ENCODE data around the gene NAA60. TPM values are rescaled to one million over a fixed set of nuclear protein-coding genes. Genes with fewer than 3 reads are reported as not detected.
A peak's percentile ranks its signal among the peaks of the same experiment; 100 is the strongest.
"Not testable (repeated sequence)": the region's sequence is repeated elsewhere in the genome, so short reads cannot be mapped to it uniquely, and the experiment has no call there.

NAA60 gene
- total and polyA plus RNA-seq, 7 experiments from 2014 or later = 38.7 to 63.7 (median 55.3) TPM

- Histone ChIP-seq H3K4me1 (ENCODE audit: control insufficient read depth in 2 of 2, insufficient read depth in 2 of 2, low read length in 2 of 2) (peaks cover 0 to 3% of the 10 kb centered on the region in 2 donors), H3K4me3 (ENCODE audit: low read length) (no peak overlapping the region), H3K27ac (ENCODE audit: low read depth, low read length) (no peak overlapping the region), H3K36me3 (ENCODE audit: control insufficient read depth in 2 of 3, insufficient read depth in 3 of 3, low read length in 3 of 3) (peaks cover 0 to 25% (median 0%) of the 10 kb centered on the region in 3 experiments), H3K27me3 (ENCODE audit: control insufficient read depth in 2 of 2, insufficient read depth in 2 of 2, low read length in 2 of 2) (no peaks in the 10 kb centered on the region), H3K9me3 (ENCODE audit: control insufficient read depth in 2 of 3, low read length in 3 of 3) (no peaks in the 10 kb centered on the region)
- ChIA-PET POLR2A (interaction anchor here (0.7 to 1.2 kb wide), 2 partner anchors 71 to 81 kb away, joined by 3 to 5 read pairs; partner anchors contain the start of genes ZNF174 and ZSCAN32), CTCF (no interaction called here)
- intact Hi-C loops (cut with micrococcal nuclease) = no loop called here
- H3K27me3 Mint-ChIP-seq = no peaks in the 10 kb centered on the region
- peaks cover 19 to 63% (median 48%) of the 10 kb centered on the region in 7 donors for H3K4me1 Mint-ChIP-seq
- H3K36me3 Mint-ChIP-seq = peaks cover 5 to 24% (median 10%) of the 10 kb centered on the region in 5 donors
- no peak for ATAC-seq
- no peak for DNase-seq
- H3K9me3 Mint-ChIP-seq = no peaks in the 10 kb centered on the region
- H3K4me3 Mint-ChIP-seq = no peak overlapping the region
- no peak overlapping the region for H3K27ac Mint-ChIP-seq
Measured at GRCh38 chr16:3471518-3472176, 28.2 kb downstream of the NAA60 start.

- H3K9me3 Mint-ChIP-seq = no peaks in the 10 kb centered on the region
- H3K27me3 ChIP-seq (ENCODE audit: control insufficient read depth in 2 of 2, insufficient read depth in 2 of 2, low read length in 2 of 2) = no peaks in the 10 kb centered on the region
- DNase-seq (no peak), ATAC-seq (no peak)
- no peak overlapping the region for H3K27ac ChIP-seq (ENCODE audit: low read depth, low read length)
- H3K4me3 Mint-ChIP-seq = no peak overlapping the region
- H3K27me3 Mint-ChIP-seq = no peaks in the 10 kb centered on the region
- H3K27ac Mint-ChIP-seq = peak overlapping the region in 6 of 9 donors; percentile 18 to 83 (median 58)
- no peaks in the 10 kb centered on the region for H3K9me3 ChIP-seq (ENCODE audit: control insufficient read depth in 2 of 3, low read length in 3 of 3)
- peaks cover 5 to 19% (median 10%) of the 10 kb centered on the region in 5 donors for H3K36me3 Mint-ChIP-seq
- H3K4me3 ChIP-seq (ENCODE audit: low read length) = no peak overlapping the region
- H3K4me1 ChIP-seq (ENCODE audit: control insufficient read depth in 2 of 2, insufficient read depth in 2 of 2, low read length in 2 of 2) = peaks cover 0 to under 1% of the 10 kb centered on the region in 2 donors
- ChIA-PET CTCF (no interaction called here), POLR2A (no interaction called here)
- H3K36me3 ChIP-seq (ENCODE audit: control insufficient read depth in 2 of 3, insufficient read depth in 3 of 3, low read length in 3 of 3) = peaks cover 0 to 18% (median 0%) of the 10 kb centered on the region in 3 experiments
- intact Hi-C loops (cut with micrococcal nuclease) = no loop called here
- H3K4me1 Mint-ChIP-seq = peaks cover 13 to 49% (median 34%) of the 10 kb centered on the region in 7 donors
Measured at GRCh38 chr16:3472878-3473595, 29.6 kb downstream of the NAA60 start.

GRCh38 chr16:3473596-3473943, 30.1 kb downstream of the NAA60 start:
- intact Hi-C loops (cut with micrococcal nuclease); H3K4me3 ChIP-seq (ENCODE audit: low read length); DNase-seq; CTCF ChIA-PET; H3K4me3 Mint-ChIP-seq; H3K27me3 Mint-ChIP-seq; H3K27ac ChIP-seq (ENCODE audit: low read depth, low read length); ATAC-seq; H3K4me1 ChIP-seq (ENCODE audit: control insufficient read depth in 2 of 2, insufficient read depth in 2 of 2, low read length in 2 of 2); H3K27me3 ChIP-seq (ENCODE audit: control insufficient read depth in 2 of 2, insufficient read depth in 2 of 2, low read length in 2 of 2); H3K9me3 ChIP-seq (ENCODE audit: control insufficient read depth in 2 of 3, low read length in 3 of 3); H3K9me3 Mint-ChIP-seq; POLR2A ChIA-PET: not testable (repeated sequence)
- Mint-ChIP-seq H3K36me3 (peaks cover 5 to 21% (median 10%) of the 10 kb centered on the region in 5 donors), H3K27ac (peak overlapping the region in 5 of 9 donors; percentile 38 to 68 (median 51)), H3K4me1 (peaks cover 10 to 44% (median 29%) of the 10 kb centered on the region in 7 donors)
- peaks cover 0 to 24% (median 0%) of the 10 kb centered on the region in 3 experiments for H3K36me3 ChIP-seq (ENCODE audit: control insufficient read depth in 2 of 3, insufficient read depth in 3 of 3, low read length in 3 of 3)

GRCh38 chr16:3474136-3474779, 30.8 kb downstream of the NAA60 start:
- Mint-ChIP-seq H3K4me1 (peaks cover 11 to 44% (median 24%) of the 10 kb centered on the region in 7 donors), H3K9me3 (no peaks in the 10 kb centered on the region), H3K4me3 (no peak overlapping the region), H3K36me3 (peaks cover 5 to 25% (median 11%) of the 10 kb centered on the region in 5 donors), H3K27me3 (no peaks in the 10 kb centered on the region), H3K27ac (peak overlapping the region in 1 of 9 donors; percentile 51)
- DNase-seq (no peak), ATAC-seq (no peak)
- peaks cover 0 to 30% (median 0%) of the 10 kb centered on the region in 3 experiments for H3K36me3 ChIP-seq (ENCODE audit: control insufficient read depth in 2 of 3, insufficient read depth in 3 of 3, low read length in 3 of 3)
- H3K4me1 ChIP-seq (ENCODE audit: control insufficient read depth in 2 of 2, insufficient read depth in 2 of 2, low read length in 2 of 2) = no peaks in the 10 kb centered on the region
- H3K27ac ChIP-seq (ENCODE audit: low read depth, low read length) = no peak overlapping the region
- CTCF ChIA-PET = no interaction called here
- no peaks in the 10 kb centered on the region for H3K9me3 ChIP-seq (ENCODE audit: control insufficient read depth in 2 of 3, low read length in 3 of 3)
- H3K4me3 ChIP-seq (ENCODE audit: low read length) = no peak overlapping the region
- intact Hi-C loops (cut with micrococcal nuclease) = no loop called here
- H3K27me3 ChIP-seq (ENCODE audit: control insufficient read depth in 2 of 2, insufficient read depth in 2 of 2, low read length in 2 of 2) = no peaks in the 10 kb centered on the region
- POLR2A ChIA-PET = no interaction called here

GRCh38 chr16:3474870-3475269, 31.4 kb downstream of the NAA60 start:
- H3K27ac Mint-ChIP-seq; H3K27me3 Mint-ChIP-seq; H3K27ac ChIP-seq (ENCODE audit: low read depth, low read length); H3K4me3 Mint-ChIP-seq; CTCF ChIA-PET; H3K9me3 Mint-ChIP-seq; DNase-seq; POLR2A ChIA-PET; H3K9me3 ChIP-seq (ENCODE audit: control insufficient read depth in 2 of 3, low read length in 3 of 3); ATAC-seq; H3K4me3 ChIP-seq (ENCODE audit: low read length); H3K4me1 ChIP-seq (ENCODE audit: control insufficient read depth in 2 of 2, insufficient read depth in 2 of 2, low read length in 2 of 2); intact Hi-C loops (cut with micrococcal nuclease); H3K27me3 ChIP-seq (ENCODE audit: control insufficient read depth in 2 of 2, insufficient read depth in 2 of 2, low read length in 2 of 2): not testable (repeated sequence)
- H3K36me3 ChIP-seq (ENCODE audit: control insufficient read depth in 2 of 3, insufficient read depth in 3 of 3, low read length in 3 of 3) = peaks cover 0 to 37% (median 4%) of the 10 kb centered on the region in 3 experiments
- peaks cover 11 to 39% (median 19%) of the 10 kb centered on the region in 7 donors for H3K4me1 Mint-ChIP-seq
- H3K36me3 Mint-ChIP-seq = peaks cover 5 to 31% (median 11%) of the 10 kb centered on the region in 5 donors

GRCh38 chr16:3475604-3476375, 32.3 kb downstream of the NAA60 start:
- Mint-ChIP-seq H3K27ac (peak overlapping the region in 5 of 9 donors; percentile 28 to 80 (median 62)), H3K4me3 (peak overlapping the region in 1 of 10 donors; percentile 61), H3K4me1 (peaks cover 11 to 37% (median 16%) of the 10 kb centered on the region in 7 donors), H3K27me3 (no peaks in the 10 kb centered on the region), H3K36me3 (peaks cover 5 to 29% (median 11%) of the 10 kb centered on the region in 5 donors), H3K9me3 (no peaks in the 10 kb centered on the region)
- POLR2A ChIA-PET = no interaction called here
- DNase-seq (no peak), ATAC-seq (no peak)
- CTCF ChIA-PET = no interaction called here
- H3K27ac ChIP-seq (ENCODE audit: low read depth, low read length) = no peak overlapping the region
- no peaks in the 10 kb centered on the region for H3K27me3 ChIP-seq (ENCODE audit: control insufficient read depth in 2 of 2, insufficient read depth in 2 of 2, low read length in 2 of 2)
- H3K9me3 ChIP-seq (ENCODE audit: control insufficient read depth in 2 of 3, low read length in 3 of 3) = no peaks in the 10 kb centered on the region
- H3K36me3 ChIP-seq (ENCODE audit: control insufficient read depth in 2 of 3, insufficient read depth in 3 of 3, low read length in 3 of 3) = peaks cover 0 to 44% (median 5%) of the 10 kb centered on the region in 3 experiments
- no peak overlapping the region for H3K4me3 ChIP-seq (ENCODE audit: low read length)
- intact Hi-C loops (cut with micrococcal nuclease) = no loop called here
- no peaks in the 10 kb centered on the region for H3K4me1 ChIP-seq (ENCODE audit: control insufficient read depth in 2 of 2, insufficient read depth in 2 of 2, low read length in 2 of 2)

Data from naive thymus-derived CD4-positive, alpha-beta T cell (primary cell).